Gastroesophageal sphincter (tissue), 4 donors: ENCODE data around the gene LGMN. TPM values are rescaled to one million over a fixed set of nuclear protein-coding genes. Genes with fewer than 3 reads are reported as not detected.
"Not testable (repeated sequence)": the region's sequence is repeated elsewhere in the genome, so short reads cannot be mapped to it uniquely, and the experiment has no call there.

Experiments
- ATAC-seq: fragments of 150-250 bp; one replicate; pipeline ENCODE4 v1.9.1; 2016; ENCODE audit warnings: mild to moderate bottlenecking, moderate library complexity
- H3K27ac ChIP-seq, 4 donors: fragments of 200-600 bp; sonication (generic) in 3 of 4; 1 replicate in 3 of 4; 2 replicates in 1 of 4; pipeline ENCODE4 v1.5.1; 2016 to 2019
- H3K27me3 ChIP-seq: fragments of 200-600 bp; sonication (generic); one replicate; pipeline ENCODE4 v1.5.1; 2019
- H3K36me3 ChIP-seq, 2 donors: fragments of 200-600 bp; sonication (generic); one replicate each; pipeline ENCODE4 v1.5.1; 2019; ENCODE audit warnings: control low read depth in 1 of 2
- H3K4me1 ChIP-seq, 3 donors: fragments of 200-600 bp; sonication (generic); 1 replicate in 2 of 3; 2 replicates in 1 of 3; pipeline ENCODE4 v1.5.1; 2016 to 2019; ENCODE audit warnings: control low read depth in 2 of 3
- H3K4me3 ChIP-seq, 2 donors: fragments of 200-600 bp; sonication (generic); one replicate each; pipeline ENCODE4 v1.5.1; 2019; ENCODE audit warnings: mild to moderate bottlenecking in 1 of 2, moderate library complexity in 1 of 2
- H3K9me3 ChIP-seq, 3 donors: fragments of 200-600 bp; sonication (generic); one replicate each; pipeline ENCODE4 v1.5.1; 2017 to 2019; ENCODE audit warnings: control low read depth in 2 of 3
- CTCF ChIP-seq, 4 experiments: fragments of 200-600 bp in 2 of 4; fragments of 450-650 bp in 2 of 4; sonication (generic) in 1 of 4; IDR thresholded peaks; one replicate each; pipeline ENCODE4 v1.5.1; 2017 to 2019; ENCODE audit warnings: antibody characterized with exemption in 4 of 4, mild to moderate bottlenecking in 2 of 4, moderate library complexity in 2 of 4
- EP300 ChIP-seq: sonication (generic); formaldehyde crosslinking; IDR thresholded peaks from one replicate; pipeline ENCODE4 v1.6.1; 2017; ENCODE audit warnings: antibody characterized with exemption, mild to moderate bottlenecking
- POLR2A ChIP-seq, 2 donors: fragments of 450-650 bp; IDR thresholded peaks; one replicate each; pipeline ENCODE4 v1.6.1; 2017; ENCODE audit warnings: antibody characterized with exemption in 2 of 2, mild to moderate bottlenecking in 2 of 2, moderate library complexity in 1 of 2
- POLR2AphosphoS5 ChIP-seq: sonication (generic); formaldehyde crosslinking; IDR thresholded peaks from one replicate; pipeline ENCODE4 v1.6.1; 2017; ENCODE audit warnings: antibody characterized with exemption
- WGBS, 2 donors: methylation state at CpG; one replicate each; pipeline ENCODE4 v1.1.5; 2018; ENCODE audit warnings: low coverage in 1 of 2; 5-methylcytosine and 5-hydroxymethylcytosine counted together
- total RNA-seq, 4 donors: library from RNA; depleted of rRNA; stranded (reverse); fragments of >200 nt; gene quantifications; one replicate each; pipeline ENCODE4 v1.1.0, GENCODE V29; 2016

The LGMN gene
- total RNA-seq, 4 donors from 2014 or later, result 38.1 to 132 (median 91.6) TPM

- WGBS, 2 donors, result 58 to 81% methylated on average over 4 to 8 of the region's 8 CpGs
- H3K36me3 ChIP-seq, result no peaks in the 10 kb centered on the region
- no peaks in the 10 kb centered on the region for H3K27me3 ChIP-seq
- no peak for ATAC-seq
- H3K4me3 ChIP-seq, result no peak overlapping the region
- H3K27ac ChIP-seq, result no peak overlapping the region
- H3K4me1 ChIP-seq, result no peaks in the 10 kb centered on the region
- H3K9me3 ChIP-seq, result no peaks in the 10 kb centered on the region
- TF ChIP-seq EP300 (no peak), POLR2A (IDR thresholded peaks at IDR 0.05) (no peak), CTCF (IDR thresholded peaks at IDR 0.05) (no peak), POLR2AphosphoS5 (no peak)
Observed at GRCh38 chr14:92774572-92774971, 26.1 kb upstream of the LGMN start.

- no peaks in the 10 kb centered on the region for H3K36me3 ChIP-seq
- H3K27me3 ChIP-seq, result no peaks in the 10 kb centered on the region
- ATAC-seq, result no peak
- H3K9me3 ChIP-seq, result no peaks in the 10 kb centered on the region
- H3K4me3 ChIP-seq, result no peak overlapping the region
- TF ChIP-seq EP300 (no peak), CTCF (IDR thresholded peaks at IDR 0.05) (no peak), POLR2AphosphoS5 (no peak), POLR2A (IDR thresholded peaks at IDR 0.05) (no peak)
- H3K27ac ChIP-seq, result no peak overlapping the region
- 67 to 96% methylated on average over 2 of the region's 2 CpGs for WGBS, 2 donors
- no peaks in the 10 kb centered on the region for H3K4me1 ChIP-seq
Observed at GRCh38 chr14:92770484-92770883, 22.1 kb upstream of the LGMN start.

GRCh38 chr14:92768795-92769194 lies 20.4 kb upstream of the LGMN start:
- no peak for TF ChIP-seq EP300
- no peak for TF ChIP-seq POLR2AphosphoS5
- no peak overlapping the region for H3K27ac ChIP-seq

GRCh38 chr14:92768236-92768635 lies 19.8 kb upstream of the LGMN start:
- H3K36me3 ChIP-seq, H3K27ac ChIP-seq, H3K27me3 ChIP-seq, H3K4me3 ChIP-seq, H3K9me3 ChIP-seq, H3K4me1 ChIP-seq: not testable (repeated sequence)
- WGBS, 2 donors, result 100% methylated on average over 1 of the region's 1 CpG; no CpG with 5 or more reads in 1 of the 2 donors
- peak; percentile 41 for ATAC-seq

More at GRCh38 chr14:92768795-92769194, 20.4 kb upstream of the LGMN start:
- no peaks in the 10 kb centered on the region for H3K9me3 ChIP-seq
- H3K4me1 ChIP-seq, result no peaks in the 10 kb centered on the region
- no peak for ATAC-seq
- no peaks in the 10 kb centered on the region for H3K27me3 ChIP-seq
- no peaks in the 10 kb centered on the region for H3K36me3 ChIP-seq
- no peak overlapping the region for H3K4me3 ChIP-seq
- 63 to 85% methylated on average over 2 to 5 of the region's 5 CpGs for WGBS, 2 donors

GRCh38 chr14:92763666-92764631 lies 15.5 kb upstream of the LGMN start:
- WGBS, 2 donors, result 17 to 43% methylated on average over 1 to 2 of the region's 5 CpGs
- peak; percentile 13 for ATAC-seq
- not testable (repeated sequence) for H3K4me3 ChIP-seq, H3K36me3 ChIP-seq, H3K4me1 ChIP-seq, H3K27ac ChIP-seq, H3K9me3 ChIP-seq
- peaks cover 13% of the 10 kb centered on the region for H3K27me3 ChIP-seq

GRCh38 chr14:92760524-92760805 lies 12.0 kb upstream of the LGMN start:
- Histone ChIP-seq H3K27ac (no peak overlapping the region), H3K9me3 (no peaks in the 10 kb centered on the region), H3K4me3 (no peak overlapping the region), H3K4me1 (no peaks in the 10 kb centered on the region), H3K27me3 (peaks cover 13% of the 10 kb centered on the region), H3K36me3 (no peaks in the 10 kb centered on the region)
- ATAC-seq, result no peak
- 80 to 85% methylated on average over 5 to 7 of the region's 7 CpGs for WGBS, 2 donors
- TF ChIP-seq CTCF (IDR thresholded peaks at IDR 0.05) (no peak), EP300 (no peak), POLR2A (IDR thresholded peaks at IDR 0.05) (no peak), POLR2AphosphoS5 (no peak)
